ENCODE results near the gene NTN3. TPM values are rescaled to one million over a fixed set of nuclear protein-coding genes. Genes with fewer than 3 reads are reported as not detected.

NTN3 gene
- total RNA-seq, 1 experiment from 2014 or later, result not detected

DNA sequence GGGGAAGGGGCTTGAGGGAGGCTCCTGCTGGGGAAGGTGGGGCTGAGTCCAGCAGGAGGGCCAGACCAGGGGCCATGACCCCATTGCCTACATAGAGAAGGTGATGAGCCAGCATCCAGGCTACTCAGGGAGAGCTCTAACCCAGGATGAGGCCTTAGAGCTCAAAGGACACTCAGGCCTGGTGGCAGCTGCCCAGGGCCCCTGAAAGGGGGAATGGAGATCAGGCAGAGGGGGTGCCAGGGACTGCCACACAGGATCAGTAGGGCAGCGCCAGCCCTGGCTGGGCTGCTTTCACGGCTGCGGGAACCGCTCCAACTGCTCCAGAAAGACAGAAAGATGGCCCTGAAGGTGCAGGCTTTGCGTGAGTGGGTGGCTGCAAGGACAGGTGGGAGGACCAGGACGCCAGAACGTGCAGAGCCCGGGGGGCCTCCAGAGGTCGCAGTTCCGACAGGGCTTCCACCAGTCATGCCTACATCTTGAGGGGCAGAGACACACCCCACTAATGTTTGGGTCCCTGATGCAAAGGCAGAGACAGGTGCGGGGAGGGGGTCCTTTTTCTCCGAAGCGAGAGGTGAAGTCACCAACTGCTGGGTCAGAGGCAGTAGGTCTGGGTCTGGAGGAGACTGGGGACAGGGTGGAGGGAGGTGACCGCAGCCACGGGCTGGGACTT is 41.8 kb downstream of the NTN3 start:
- DNase-seq (ENCODE audit: low read depth), result no peak

DNA sequence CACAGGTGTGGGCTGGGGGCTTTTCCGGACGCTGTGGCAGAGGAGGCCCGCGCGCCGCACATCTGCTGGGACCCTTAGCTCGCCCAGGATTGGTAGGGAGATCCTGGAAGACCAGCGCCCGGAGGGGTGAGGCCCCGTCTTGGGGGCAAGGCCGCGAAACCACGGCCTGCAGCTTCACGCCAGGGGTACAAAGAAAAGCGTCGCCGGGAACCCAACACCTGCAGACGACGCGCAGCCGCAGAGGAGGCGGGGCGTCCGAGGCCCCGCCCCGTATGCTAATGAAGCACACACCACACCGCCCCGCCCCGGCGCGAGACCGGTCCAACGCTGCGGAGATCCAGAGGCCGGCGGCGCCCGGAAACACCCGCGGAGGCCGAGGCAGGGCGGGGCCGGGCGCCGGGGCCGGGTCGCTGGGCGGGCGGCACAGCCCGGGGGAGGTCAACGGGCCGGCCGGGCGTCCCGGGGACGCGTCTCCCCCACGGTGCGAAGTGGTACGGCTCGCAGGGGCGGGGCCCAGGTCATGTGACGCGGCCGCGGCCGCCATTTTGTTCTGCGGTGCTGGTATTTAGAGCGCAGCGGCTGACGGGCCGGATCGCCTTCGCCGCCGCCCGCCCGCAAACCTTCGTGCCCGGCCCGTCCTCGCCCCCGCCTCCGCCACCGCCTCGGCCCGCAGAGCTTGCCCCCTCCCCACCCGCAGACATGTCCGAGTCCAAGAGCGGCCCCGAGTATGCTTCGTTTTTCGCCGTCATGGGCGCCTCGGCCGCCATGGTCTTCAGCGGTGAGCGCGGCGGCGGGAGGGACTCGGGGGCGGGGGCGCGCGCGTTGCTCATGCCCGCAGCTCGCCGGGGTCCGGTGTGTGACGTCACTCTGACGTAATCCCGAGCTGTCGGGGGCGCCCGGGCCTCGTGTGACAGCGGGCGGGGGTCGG is 42.6 kb downstream of the NTN3 start, which contains the start of gene ATP6V0C:
Gene ATP6V0C, plus strand, starts transcription at position 548 of the 928 bp plus-strand sequence. Its CDS starts 152 bp downstream, at position 700.
- peak; percentile 75 for DNase-seq (ENCODE audit: low read depth)

DNA sequence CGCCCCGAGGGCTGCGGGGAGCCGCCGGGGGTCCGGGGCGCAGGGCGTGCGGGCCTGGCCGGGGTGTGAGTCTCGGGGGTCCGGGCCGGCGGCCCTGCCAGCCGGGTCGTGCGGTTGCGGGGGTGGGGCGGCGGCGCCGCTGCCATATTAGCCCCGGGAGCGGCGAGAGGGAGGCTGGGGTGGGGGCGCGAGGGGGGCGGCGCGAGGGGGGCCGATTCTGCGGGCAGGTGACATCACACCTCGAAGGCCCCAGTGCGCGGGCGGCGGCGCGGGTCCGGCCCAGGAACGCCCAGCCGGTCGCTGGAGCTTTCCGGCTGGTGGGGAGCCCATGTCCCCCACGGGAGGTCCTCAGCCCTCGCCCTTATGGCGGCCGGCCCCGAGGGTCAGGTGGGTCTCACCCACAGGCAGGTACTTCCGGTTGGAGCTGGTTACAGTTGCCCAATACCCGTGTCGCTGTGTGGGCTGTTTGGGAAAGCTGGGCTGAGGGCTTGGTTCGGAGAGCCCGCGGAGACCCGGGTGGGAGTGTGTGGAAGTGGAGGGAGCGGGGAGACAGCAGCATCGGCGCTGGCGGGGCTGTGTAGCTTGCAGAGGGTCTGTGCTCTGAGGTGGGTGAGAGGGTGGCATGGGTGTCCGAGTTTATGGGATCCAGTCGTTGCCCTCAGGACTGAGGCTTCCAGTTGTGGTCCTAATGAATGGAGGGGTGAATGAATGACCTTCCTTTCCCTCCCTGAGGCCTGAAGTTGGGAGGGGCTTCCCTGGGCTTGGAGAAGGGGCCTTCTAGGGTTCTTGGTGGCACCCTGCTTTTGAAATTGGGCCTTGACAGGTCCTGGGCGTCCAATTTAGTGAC is 43.5 kb downstream of the NTN3 start:
- no peak for DNase-seq (ENCODE audit: low read depth)

GRCh38 chr16:2515180-2515851 is 44.2 kb downstream of the NTN3 start:
- no peak for DNase-seq (ENCODE audit: low read depth)

- DNase-seq (ENCODE audit: low read depth), result peak; percentile 48
Measured at GRCh38 chr16:2516391-2517240, 45.5 kb downstream of the NTN3 start.

DNA sequence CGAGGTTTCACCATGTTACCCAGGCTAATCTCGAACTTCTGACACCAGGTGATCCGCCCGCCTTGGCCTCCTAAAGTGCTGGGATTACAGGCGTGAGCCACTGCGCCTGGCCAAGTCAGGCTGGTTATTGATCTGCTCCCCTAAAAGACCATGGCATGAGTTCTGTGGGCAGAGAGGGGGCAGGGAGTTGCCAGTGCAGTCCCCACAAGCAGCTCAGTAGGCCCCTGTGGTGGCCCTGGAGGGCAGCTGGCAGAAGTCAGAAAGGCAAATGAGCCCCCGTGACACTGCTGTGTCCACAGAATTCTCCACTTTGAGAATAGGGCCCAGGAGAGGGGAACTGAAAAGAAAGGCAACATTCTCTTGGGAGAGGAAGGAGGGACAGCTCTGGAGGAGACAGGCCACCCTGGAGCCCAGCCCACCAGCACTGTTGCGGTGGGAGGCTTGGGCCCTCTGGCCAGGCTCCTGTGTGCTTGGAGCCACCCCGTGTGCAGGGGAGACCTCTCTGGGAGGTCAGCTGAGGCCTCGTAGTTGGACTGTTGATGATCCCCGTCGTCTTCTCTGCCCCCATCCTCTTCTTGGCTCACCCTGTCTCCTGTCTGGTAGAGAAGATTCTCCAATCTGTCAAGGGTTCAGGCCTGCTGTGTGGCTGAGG is 47.0 kb downstream of the NTN3 start:
- no peak for DNase-seq (ENCODE audit: low read depth)

DNA sequence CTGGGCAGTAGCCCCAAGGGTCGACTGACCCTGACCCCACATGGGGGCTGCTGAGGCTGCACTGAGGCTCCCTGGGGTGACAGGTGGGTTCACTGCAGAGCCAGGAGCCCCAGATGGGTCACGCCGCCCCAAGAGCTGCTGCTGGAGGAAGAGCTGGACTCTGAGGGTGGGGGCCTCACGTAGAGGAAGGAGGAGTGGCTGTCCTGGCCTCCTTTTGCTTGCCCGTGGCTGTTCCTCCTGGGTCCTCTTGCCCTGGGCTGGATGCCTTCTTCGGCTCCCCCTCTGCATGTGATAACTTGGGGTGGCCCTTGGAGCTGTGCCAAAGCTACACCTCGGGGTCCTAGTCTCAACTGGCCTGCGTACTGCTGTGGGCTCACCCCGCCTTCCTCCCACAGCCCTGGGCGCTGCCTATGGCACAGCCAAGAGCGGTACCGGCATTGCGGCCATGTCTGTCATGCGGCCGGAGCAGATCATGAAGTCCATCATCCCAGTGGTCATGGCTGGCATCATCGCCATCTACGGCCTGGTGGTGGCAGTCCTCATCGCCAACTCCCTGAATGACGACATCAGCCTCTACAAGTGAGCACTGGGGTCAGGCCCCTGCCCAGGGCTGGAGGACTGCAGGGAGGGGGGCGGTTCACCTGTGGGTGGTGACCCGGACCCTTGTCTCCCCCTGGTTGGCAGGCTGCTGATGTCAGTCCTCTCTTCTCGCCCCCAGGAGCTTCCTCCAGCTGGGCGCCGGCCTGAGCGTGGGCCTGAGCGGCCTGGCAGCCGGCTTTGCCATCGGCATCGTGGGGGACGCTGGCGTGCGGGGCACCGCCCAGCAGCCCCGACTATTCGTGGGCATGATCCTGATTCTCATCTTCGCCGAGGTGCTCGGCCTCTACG is 48.0 kb downstream of the NTN3 start:
- no peak for DNase-seq (ENCODE audit: low read depth)

DNA sequence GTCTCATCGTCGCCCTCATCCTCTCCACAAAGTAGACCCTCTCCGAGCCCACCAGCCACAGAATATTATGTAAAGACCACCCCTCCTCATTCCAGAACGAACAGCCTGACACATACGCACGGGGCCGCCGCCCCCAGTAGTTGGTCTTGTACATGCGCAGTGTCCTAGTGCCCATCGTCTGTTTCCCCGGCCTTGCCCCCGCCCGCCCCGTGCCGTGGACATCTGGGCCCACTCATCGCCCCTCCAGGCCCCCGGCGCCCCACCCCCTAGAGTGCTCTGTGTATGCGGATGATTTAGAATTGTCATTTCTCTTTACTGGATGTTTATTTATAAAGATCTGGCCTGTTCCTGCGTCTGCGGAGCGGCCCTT is 48.6 kb downstream of the NTN3 start:
- DNase-seq (ENCODE audit: low read depth), result no peak

DNA sequence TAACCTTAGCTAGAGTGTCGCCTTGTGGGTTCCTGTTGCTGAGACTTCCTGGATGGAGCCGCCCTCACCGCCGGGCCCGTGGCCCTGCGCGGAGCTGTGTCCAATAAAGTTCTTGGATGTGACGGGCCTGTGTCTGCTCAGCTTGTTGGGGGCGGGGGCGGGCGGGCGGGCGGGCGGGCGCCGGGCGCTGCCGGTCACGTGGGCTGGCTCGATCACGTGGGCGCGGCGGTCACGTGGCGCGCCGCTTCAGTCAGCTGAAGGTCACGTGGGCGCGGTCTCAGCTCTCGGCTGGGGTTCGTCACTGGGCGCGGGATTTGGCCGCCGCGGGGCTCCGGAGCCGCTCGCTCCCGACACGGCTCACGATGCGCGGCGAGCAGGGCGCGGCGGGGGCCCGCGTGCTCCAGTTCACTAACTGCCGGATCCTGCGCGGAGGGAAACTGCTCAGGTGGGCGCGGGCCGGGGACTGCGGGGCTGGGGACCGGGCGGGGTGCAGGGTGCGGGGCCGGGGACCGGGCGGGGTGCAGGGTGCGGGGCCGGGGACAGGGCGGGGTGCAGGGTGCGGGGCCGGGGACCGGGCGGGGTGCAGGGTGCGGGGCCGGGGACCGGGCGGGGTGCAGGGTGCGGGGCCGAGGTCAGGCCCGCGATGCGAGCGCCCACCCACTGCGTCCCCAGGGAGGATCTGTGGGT is 49.1 kb downstream of the NTN3 start, which contains the start of gene AMDHD2:
Gene AMDHD2, plus strand, starts transcription at position 275 of the 687 bp plus-strand sequence. Its CDS starts 88 bp downstream, at position 363.
- peak; percentile 80 for DNase-seq (ENCODE audit: low read depth)

GRCh38 chr16:2520784-2521531 is 49.9 kb downstream of the NTN3 start:
- DNase-seq (ENCODE audit: low read depth), result peak; percentile 47

Small RNA genes lying within 50 kb of the gene (small RNA-seq; reads per million reads assigned to genes)
- gene AC093525.1 (not detected), gene MIR6768 (not detected)

Other genes starting within 250 kb of the NTN3 start
- 37.4 and 41.2 TPM in 2 replicates for gene E4F1, start 247.7 kb upstream of the NTN3 start, total RNA-seq (2014; rRNA removed; shearing (Covaris generic))
- 2.1 and 3.7 TPM in 2 replicates for gene DNASE1L2, start 234.9 kb upstream of the NTN3 start, total RNA-seq (2014; rRNA removed; shearing (Covaris generic))
- gene ECI1, start 219.7 kb upstream of the NTN3 start, total RNA-seq (2014; rRNA removed; shearing (Covaris generic)), result 32.5 and 40.0 TPM in 2 replicates
- 249 and 290 TPM in 2 replicates for gene RNPS1, start 203.2 kb upstream of the NTN3 start, total RNA-seq (2014; rRNA removed; shearing (Covaris generic))
- 0.13 and 0.14 TPM in 2 replicates for gene ABCA3, start 130.6 kb upstream of the NTN3 start, total RNA-seq (2014; rRNA removed; shearing (Covaris generic))
- 60.6 and 64.7 TPM in 2 replicates for gene CCNF, start 41.9 kb upstream of the NTN3 start, total RNA-seq (2014; rRNA removed; shearing (Covaris generic))
- 50.8 and 61.3 TPM in 2 replicates for gene TEDC2, start 11.2 kb upstream of the NTN3 start, total RNA-seq (2014; rRNA removed; shearing (Covaris generic))
- 13.1 and 14.0 TPM in 2 replicates for gene TBC1D24, start 3.8 kb downstream of the NTN3 start, total RNA-seq (2014; rRNA removed; shearing (Covaris generic))
- 35.8 and 147 TPM in 2 replicates for gene ATP6V0C, start 42.7 kb downstream of the NTN3 start, total RNA-seq (2014; rRNA removed; shearing (Covaris generic))
- gene AMDHD2, start 49.1 kb downstream of the NTN3 start, total RNA-seq (2014; rRNA removed; shearing (Covaris generic)), result 40.4 and 44.9 TPM in 2 replicates
- gene CEMP1, start 60.1 kb downstream of the NTN3 start, total RNA-seq (2014; rRNA removed; shearing (Covaris generic)), result not detected in 2 replicates
- gene PDPK1, start 66.7 kb downstream of the NTN3 start, total RNA-seq (2014; rRNA removed; shearing (Covaris generic)), result 18.2 and 21.5 TPM in 2 replicates
- 45.4 and 61.4 TPM in 2 replicates for gene KCTD5, start 211.2 kb downstream of the NTN3 start, total RNA-seq (2014; rRNA removed; shearing (Covaris generic))
- not detected in 2 replicates for gene PRSS27, start 248.9 kb downstream of the NTN3 start, total RNA-seq (2014; rRNA removed; shearing (Covaris generic))

Measured in HT1080 (cell line).